ENCODE measurements around the gene LBX2.

DNA sequence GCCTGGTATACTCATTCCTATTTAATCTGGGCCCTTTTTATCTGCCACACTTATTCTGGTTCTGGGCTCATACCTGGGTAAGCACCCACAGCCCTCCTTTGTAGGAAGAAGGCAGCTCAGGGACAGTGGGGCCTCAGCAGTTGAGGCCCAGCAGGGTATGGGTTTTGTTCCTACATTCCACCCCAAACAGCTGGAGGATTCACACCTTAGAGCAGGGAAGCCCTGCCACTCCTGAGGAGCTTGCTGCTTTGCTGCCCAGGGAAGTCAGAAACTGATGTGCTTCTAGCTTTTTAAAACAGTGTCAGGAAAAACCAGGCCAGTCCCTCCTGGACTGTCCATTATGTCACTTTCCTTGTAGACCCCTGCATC, 1.2 kb upstream of the LBX2 start:
- no peak for TF ChIP-seq CTCF (optimal IDR thresholded peaks at IDR 0.05 in 1 of 3, IDR thresholded peaks at IDR 0.05 in 1 of 3, conservative IDR thresholded peaks at IDR 0.05 in 1 of 3; ENCODE audit: extremely low read depth in 1 of 3, insufficient read depth in 2 of 3, low read length in 3 of 3)
- no peak for TF ChIP-seq EZH2 (IDR thresholded peaks at IDR 0.05; ENCODE audit: low read length)

Measured in keratinocyte (primary cell).